HG03565 (cell line): Measurements from ENCODE around the gene SNAPC2.

Experiments
- ATAC-seq: cut with Tn5 transposase; IDR thresholded peaks from one replicate; pipeline ENCODE4 v1.9.1; 2021; ENCODE audit warnings: mild to moderate bottlenecking, moderate library complexity; ENCODE audit not compliant: unreplicated experiment

The SNAPC2 gene, protein sequence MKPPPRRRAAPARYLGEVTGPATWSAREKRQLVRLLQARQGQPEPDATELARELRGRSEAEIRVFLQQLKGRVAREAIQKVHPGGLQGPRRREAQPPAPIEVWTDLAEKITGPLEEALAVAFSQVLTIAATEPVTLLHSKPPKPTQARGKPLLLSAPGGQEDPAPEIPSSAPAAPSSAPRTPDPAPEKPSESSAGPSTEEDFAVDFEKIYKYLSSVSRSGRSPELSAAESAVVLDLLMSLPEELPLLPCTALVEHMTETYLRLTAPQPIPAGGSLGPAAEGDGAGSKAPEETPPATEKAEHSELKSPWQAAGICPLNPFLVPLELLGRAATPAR

DNA sequence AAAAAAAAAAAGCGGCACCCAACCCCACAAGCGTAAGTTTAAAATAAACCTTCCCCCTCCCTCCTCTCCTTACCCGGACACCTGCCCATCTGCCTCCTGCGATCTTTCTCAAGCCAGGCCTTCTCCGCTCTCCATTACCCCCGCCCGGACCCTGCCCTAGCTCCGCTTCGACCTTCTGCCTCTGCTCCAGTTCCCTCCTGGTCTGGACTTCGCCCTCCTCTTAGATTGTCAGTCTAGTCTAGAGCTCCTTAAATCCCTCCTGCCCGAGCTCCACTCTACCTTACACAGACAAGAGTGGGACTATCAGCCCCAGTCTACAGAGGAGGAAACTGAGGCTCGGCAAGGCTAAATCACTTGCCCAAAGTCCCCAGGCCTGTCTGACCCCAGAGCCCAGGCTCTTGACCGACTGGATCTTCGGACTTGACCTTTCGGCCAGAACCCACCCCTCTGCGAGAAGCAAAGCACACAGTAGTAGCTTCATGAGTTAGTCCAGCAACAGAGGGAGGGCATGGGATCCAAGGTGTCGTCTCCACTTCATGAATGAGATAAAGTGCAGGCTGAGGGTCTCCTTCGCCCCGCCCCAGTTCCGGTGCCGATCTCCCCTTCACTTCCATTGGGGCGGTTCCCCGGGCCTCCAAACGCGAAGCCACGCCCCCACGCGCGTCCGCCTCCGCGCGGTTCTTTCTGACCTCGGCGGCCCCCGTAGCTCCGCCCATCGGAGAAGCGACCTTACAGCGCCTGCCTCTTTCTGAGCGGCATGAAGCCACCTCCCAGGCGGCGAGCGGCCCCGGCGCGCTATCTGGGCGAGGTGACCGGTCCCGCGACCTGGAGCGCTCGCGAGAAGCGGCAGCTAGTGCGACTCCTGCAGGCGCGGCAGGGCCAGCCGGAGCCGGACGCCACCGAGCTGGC is at the start of gene SNAPC2:
Gene SNAPC2 (plus strand): TSS at position 729 of the 909 bp plus-strand sequence. CDS start 29 bp downstream, at position 758.
- peak; percentile 50 for ATAC-seq

- ATAC-seq = no peak
Measured at GRCh38 chr19:7870571-7871436, 49.3 kb upstream of the SNAPC2 start.

- no peak for ATAC-seq
Measured at GRCh38 chr19:7871437-7872305, 48.5 kb upstream of the SNAPC2 start.

- ATAC-seq = no peak
Measured at GRCh38 chr19:7872306-7873204, 47.6 kb upstream of the SNAPC2 start.

GRCh38 chr19:7873304-7874075 is 46.6 kb upstream of the SNAPC2 start:
- no peak for ATAC-seq

- no peak for ATAC-seq
Measured at GRCh38 chr19:7874076-7874896, 45.9 kb upstream of the SNAPC2 start, which contains the start of gene PRR36. Gene PRR36, minus strand, starts transcription at chr19:7874390. Its CDS starts 701 bp downstream, at chr19:7873689.

DNA sequence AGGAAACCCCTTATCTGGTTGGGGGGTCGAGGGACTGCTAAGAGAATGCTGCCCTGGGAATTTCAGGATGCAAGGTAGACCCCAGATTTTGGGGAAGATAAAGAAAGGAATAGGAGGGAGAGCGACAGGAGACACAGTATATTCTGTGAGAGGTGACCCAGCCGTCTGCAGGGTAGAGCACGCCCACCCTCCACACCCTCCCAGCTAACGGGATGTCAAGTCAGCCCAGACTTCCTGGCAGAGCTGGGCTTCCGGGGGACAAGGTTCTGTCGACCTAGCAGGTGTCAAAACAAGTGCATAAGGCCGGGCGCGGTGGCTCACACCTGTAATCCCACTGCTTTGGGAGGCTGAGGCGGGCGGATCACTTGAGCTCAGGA is 45.3 kb upstream of the SNAPC2 start:
- no peak for ATAC-seq

- no peak for ATAC-seq
Measured at GRCh38 chr19:7877249-7877836, 42.8 kb upstream of the SNAPC2 start.

DNA sequence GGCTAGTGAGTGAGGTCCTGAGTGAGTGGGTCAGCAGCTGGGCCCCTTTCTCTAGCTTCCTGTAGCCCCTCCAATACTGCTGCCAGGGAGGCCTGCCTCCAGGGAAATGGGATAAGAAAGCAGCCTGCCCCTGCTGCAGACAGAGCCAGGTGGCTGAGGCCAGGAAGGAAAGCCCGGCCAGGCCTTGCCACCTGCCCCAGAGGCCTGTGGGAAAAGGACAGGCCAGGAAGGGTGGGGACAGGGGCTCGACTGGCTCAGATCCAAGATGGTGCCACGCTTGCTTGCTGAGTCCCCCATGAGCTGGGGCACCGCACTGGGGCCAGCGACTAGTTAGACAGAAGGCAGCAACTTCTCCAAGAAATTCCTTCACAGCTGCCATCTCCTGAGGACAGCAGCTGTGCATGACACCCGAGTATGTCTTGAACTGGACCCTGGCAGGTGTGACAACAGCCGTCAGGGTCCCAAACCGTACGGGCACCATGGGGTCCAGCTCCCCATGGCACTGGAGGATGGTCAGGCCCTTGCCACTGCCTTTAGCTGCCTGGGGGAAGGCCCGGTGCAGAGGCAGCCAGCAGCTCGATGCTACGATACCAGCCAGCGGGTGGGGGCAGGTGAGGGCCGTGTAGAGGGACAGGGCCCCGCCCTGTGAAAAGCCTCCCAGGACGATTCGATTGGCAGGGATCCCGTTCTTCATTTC is 40.9 kb upstream of the SNAPC2 start:
- ATAC-seq = no peak

GRCh38 chr19:7879836-7880235 is 40.3 kb upstream of the SNAPC2 start:
- ATAC-seq = no peak

GRCh38 chr19:7881910-7882309 is 38.2 kb upstream of the SNAPC2 start:
- no peak for ATAC-seq

DNA sequence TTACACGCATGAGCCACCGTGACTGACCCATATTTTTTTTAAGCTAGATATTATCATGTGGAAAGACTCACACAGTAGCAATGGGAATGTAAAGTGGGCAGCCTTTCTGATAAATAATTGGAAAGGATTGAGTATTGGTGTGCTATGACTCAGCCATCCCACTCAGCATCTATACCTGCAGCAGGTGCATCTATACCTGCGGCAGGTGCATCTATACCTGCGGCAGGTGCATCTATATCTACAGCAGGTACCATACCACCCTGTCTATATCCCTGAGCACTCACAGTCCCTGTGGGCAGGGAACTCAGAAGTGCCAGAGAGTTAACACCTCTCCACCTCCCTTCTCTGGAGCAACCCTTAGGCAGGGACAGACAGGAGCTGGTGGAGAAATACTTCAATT is 37.0 kb upstream of the SNAPC2 start:
- no peak for ATAC-seq

- no peak for ATAC-seq
Measured at GRCh38 chr19:7883796-7884570, 36.2 kb upstream of the SNAPC2 start.

GRCh38 chr19:7885818-7886217 is 34.3 kb upstream of the SNAPC2 start:
- ATAC-seq = no peak

- ATAC-seq = no peak
Measured at GRCh38 chr19:7887408-7888144, 32.6 kb upstream of the SNAPC2 start.
